HepG2 (cell line): Measurements from ENCODE around the gene DCAF8. TPM values are rescaled to one million over a fixed set of nuclear protein-coding genes. Genes with fewer than 3 reads are reported as not detected.

ENCODE experiments used
- ARNTL ChIP-seq: sonication (generic); formaldehyde crosslinking; IDR thresholded peaks from 2 replicates; pipeline ENCODE4 v1.4.0; 2020; ENCODE audit warnings: mild to moderate bottlenecking, missing genetic modification reagents
- BATF2 ChIP-seq: sonication (generic); formaldehyde crosslinking; IDR thresholded peaks from 2 replicates; pipeline ENCODE4 v1.8.0; 2022; ENCODE audit warnings: mild to moderate bottlenecking, missing genetic modification reagents, moderate library complexity
- EED ChIP-seq: sonication (generic); formaldehyde crosslinking; IDR thresholded peaks from 2 replicates; pipeline ENCODE4 v1.5.0; 2020; ENCODE audit warnings: mild to moderate bottlenecking, missing genetic modification reagents
- GATAD1 ChIP-seq: IDR thresholded peaks from 2 replicates; pipeline ENCODE4 v1.6.1; 2016; ENCODE audit warnings: missing genetic modification reagents, missing compliant biosample characterization
- HES4 ChIP-seq: sonication (generic); formaldehyde crosslinking; IDR thresholded peaks from 2 replicates; pipeline ENCODE4 v1.9.0; 2021; ENCODE audit warnings: mild to moderate bottlenecking, missing genetic modification reagents, borderline replicate concordance
- HOXA3 ChIP-seq: sonication (generic); formaldehyde crosslinking; IDR thresholded peaks from 2 replicates; pipeline ENCODE4 v1.5.0; 2020; ENCODE audit warnings: missing genetic modification reagents
- JUNB ChIP-seq: sonication (generic); formaldehyde crosslinking; IDR thresholded peaks from 2 replicates; pipeline ENCODE4 v1.8.0; 2022; ENCODE audit warnings: missing genetic modification reagents, mild to moderate bottlenecking, borderline replicate concordance
- MNT ChIP-seq: fragments of 450-650 bp; IDR thresholded peaks from 2 replicates; pipeline ENCODE4 v1.6.1; 2016
- SAP130 ChIP-seq: IDR thresholded peaks from 2 replicates; pipeline ENCODE4 v1.6.1; 2016; ENCODE audit warnings: low read depth
- SKIL ChIP-seq: sonication (generic); formaldehyde crosslinking; IDR thresholded peaks from 2 replicates; pipeline ENCODE4 v1.8.0; 2022; ENCODE audit warnings: missing genetic modification reagents, mild to moderate bottlenecking, moderate library complexity, borderline replicate concordance
- SP1 ChIP-seq, 2 experiments: fragments of 450-650 bp in 1 of 2; sonication (generic) in 1 of 2; formaldehyde crosslinking in 1 of 2; IDR thresholded peaks; 2 replicates each; pipeline versions ENCODE4 v1.4.0 to v1.6.1; 2016 to 2020; ENCODE audit warnings: missing genetic modification reagents in 1 of 2
- SRSF1 ChIP-seq: fragments of 200-400 bp; formaldehyde crosslinking; optimal IDR thresholded peaks from 2 replicates; pipeline ENCODE3; 2017; ENCODE audit warnings: mild to moderate bottlenecking, low read depth, low read length, moderate library complexity
- TMF1 ChIP-seq: sonication (generic); formaldehyde crosslinking; IDR thresholded peaks from 2 replicates; pipeline ENCODE4 v1.8.1; 2022; ENCODE audit warnings: low read depth, missing genetic modification reagents
- ZNF18 ChIP-seq: sonication (generic); formaldehyde crosslinking; IDR thresholded peaks from 2 replicates; pipeline ENCODE4 v1.8.0; 2022; ENCODE audit warnings: mild to moderate bottlenecking, missing genetic modification reagents; ENCODE audit not compliant: insufficient replicate concordance
- ZNF335 ChIP-seq: sonication (generic); formaldehyde crosslinking; IDR thresholded peaks from 2 replicates; pipeline ENCODE4 v1.4.0; 2020; ENCODE audit warnings: missing genetic modification reagents
- ZNF503 ChIP-seq: sonication (generic); formaldehyde crosslinking; IDR thresholded peaks from 2 replicates; pipeline ENCODE4 v1.4.0; 2020; ENCODE audit warnings: missing genetic modification reagents
- ZNF691 ChIP-seq: sonication (generic); formaldehyde crosslinking; IDR thresholded peaks from 2 replicates; pipeline ENCODE4 v1.4.0; 2020; ENCODE audit warnings: missing genetic modification reagents, low read depth, mild to moderate bottlenecking, borderline replicate concordance
- ZNF703 ChIP-seq: sonication (generic); formaldehyde crosslinking; IDR thresholded peaks from 2 replicates; pipeline ENCODE4 v1.5.1; 2020; ENCODE audit warnings: missing genetic modification reagents, mild to moderate bottlenecking, moderate library complexity, borderline replicate concordance
- ZNF766 ChIP-seq: sonication (generic); formaldehyde crosslinking; IDR thresholded peaks from 2 replicates; pipeline ENCODE4 v1.5.0; 2020; ENCODE audit warnings: missing genetic modification reagents, borderline replicate concordance
- polyA plus RNA-seq, 8 experiments: library from polyadenylated mRNA; depleted of rRNA in 3 of 8; stranded (reverse) in 7 of 8; unstranded in 1 of 8; fragments of >200 nt; fragmentation: Illumina TruSeq in 4 of 8; extraction: Trizol in 4 of 8; gene quantifications; 2 replicates each; pipeline versions ENCODE4 v1.2.1 to v1.2.3, GENCODE V29; 2011 to 2016; ENCODE audit warnings: low read depth in 4 of 8, missing spikeins in 1 of 8, mixed read lengths in 1 of 8; ENCODE audit not compliant: insufficient read depth in 1 of 8
- total RNA-seq, 5 experiments: library from RNA; depleted of rRNA; stranded (reverse); fragments of >200 nt; fragmentation: Illumina TruSeq; extraction: Trizol; gene quantifications; 2 replicates each; pipeline ENCODE4 v1.2.3, GENCODE V29; 2016; ENCODE audit warnings: low read depth in 1 of 5

The DCAF8 gene
- total and polyA plus RNA-seq, 2 of the 13 experiments (the other 11 are each of a cell fraction or from before 2014, with no cell fraction given) = 73.4 to 79.8 TPM

GRCh38 chr1:160193832-160194736 lies 68.3 kb downstream of the DCAF8 start (continued):
- TF ChIP-seq ZNF503 = no peak
- TF ChIP-seq MNT = peak; percentile 94
- no peak for TF ChIP-seq GATAD1 (CRISPR knock-in tag)
- 0 out of 2 replicates have a peak, but pooled peaks have one; percentile 31 for TF ChIP-seq SKIL
- TF ChIP-seq BATF2 (CRISPR knock-in tag) = no peak
- no peak for TF ChIP-seq SAP130
- TF ChIP-seq ZNF766 = no peak
- peak; percentile 15; the same call in 1 of the 2 replicates for TF ChIP-seq SP1 (IDR thresholded peaks at IDR 0.05)
- no peak for TF ChIP-seq SP1 (CRISPR knock-in tag; IDR thresholded peaks at IDR 0.05)
- TF ChIP-seq HOXA3 (CRISPR knock-in tag) = no peak
- TF ChIP-seq ZNF691 (CRISPR knock-in tag) = peak; percentile 8; the same call in 1 of the 2 replicates
- TF ChIP-seq ZNF335 = no peak
- peak; percentile 11; the same call in 1 of the 2 replicates for TF ChIP-seq JUNB (CRISPR knock-in tag)
- TF ChIP-seq SRSF1 = no peak
- no peak for TF ChIP-seq HES4
- no peak for TF ChIP-seq TMF1 (CRISPR knock-in tag)
- TF ChIP-seq ZNF703 (CRISPR knock-in tag) = no peak
- TF ChIP-seq ZNF18 (CRISPR knock-in tag) = no peak
- no peak for TF ChIP-seq ARNTL (CRISPR knock-in tag)
- 0 out of 2 replicates have a peak, but pooled peaks have one; percentile 49 for TF ChIP-seq EED
